CD4-positive, alpha-beta T cell treated with Interleukin-21 for 1 hour (primary cell): ENCODE data around the gene SLIT1.

Experiments
- DNase-seq: peaks from one replicate; pipeline ENCODE4 v3.0.0-alpha.2; 2020

The SLIT1 gene

GRCh38 chr10:97060441-97061084 lies 125.2 kb downstream of the SLIT1 start:
- DNase-seq, result no peak

DNA sequence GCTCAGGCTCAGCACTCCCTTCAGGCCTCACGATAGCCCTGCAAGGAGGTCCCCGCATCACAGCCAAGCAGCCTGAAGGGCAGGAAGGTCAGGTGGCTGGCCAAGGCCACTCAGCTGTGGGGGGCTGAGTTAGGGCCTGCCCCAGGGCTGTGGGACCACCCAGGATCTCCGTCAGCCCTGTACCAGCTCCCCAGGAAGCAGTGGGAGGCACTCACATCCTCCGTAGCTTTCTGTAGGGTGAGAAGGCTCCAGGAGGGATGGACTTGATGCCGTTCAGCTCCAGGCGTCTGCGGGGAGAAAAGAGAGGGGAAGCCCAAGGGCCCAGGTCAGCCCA lies 125.9 kb downstream of the SLIT1 start:
- DNase-seq, result no peak

DNA sequence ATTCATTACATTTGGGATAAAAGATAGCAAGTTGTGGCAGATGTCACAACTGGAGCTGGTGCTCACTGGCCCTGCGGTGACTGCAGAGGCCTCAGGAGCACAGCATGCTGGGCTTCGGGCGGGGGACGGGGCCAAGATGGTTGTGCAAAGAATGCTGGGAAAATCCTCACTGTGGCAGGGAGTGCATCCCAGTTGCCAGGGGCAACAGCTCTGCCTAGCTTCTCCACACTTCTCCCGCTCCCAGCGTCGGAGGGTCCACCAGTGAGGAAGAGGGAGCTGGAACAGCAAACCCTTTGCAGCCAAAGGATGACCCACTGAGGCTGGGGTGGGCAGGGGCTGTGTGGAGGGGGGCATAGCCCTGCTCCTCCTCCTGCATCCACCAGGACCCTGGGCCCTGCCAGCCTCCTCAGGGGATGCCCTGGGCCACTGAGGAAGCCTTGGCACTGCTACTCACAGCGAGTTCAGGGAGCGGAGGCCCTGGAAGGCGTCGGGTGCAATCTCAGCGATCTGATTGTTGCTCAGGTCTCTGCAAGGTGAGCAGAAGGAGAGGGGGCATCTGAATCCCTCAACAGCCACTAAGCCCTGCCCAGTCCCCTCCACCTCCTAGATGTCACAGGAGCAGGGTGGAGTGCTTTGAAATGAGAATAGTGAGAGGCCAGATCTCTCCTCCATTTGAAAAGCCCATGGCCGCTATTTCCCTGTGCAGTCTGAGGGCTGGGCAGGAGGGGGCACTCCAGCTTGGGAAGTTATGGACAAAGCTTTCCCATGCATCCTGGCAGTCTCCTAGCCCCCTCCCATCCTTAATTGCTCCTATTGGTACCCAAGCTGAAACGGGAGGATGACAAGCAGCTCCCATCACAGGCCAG lies 126.5 kb downstream of the SLIT1 start:
- DNase-seq, result no peak

DNA sequence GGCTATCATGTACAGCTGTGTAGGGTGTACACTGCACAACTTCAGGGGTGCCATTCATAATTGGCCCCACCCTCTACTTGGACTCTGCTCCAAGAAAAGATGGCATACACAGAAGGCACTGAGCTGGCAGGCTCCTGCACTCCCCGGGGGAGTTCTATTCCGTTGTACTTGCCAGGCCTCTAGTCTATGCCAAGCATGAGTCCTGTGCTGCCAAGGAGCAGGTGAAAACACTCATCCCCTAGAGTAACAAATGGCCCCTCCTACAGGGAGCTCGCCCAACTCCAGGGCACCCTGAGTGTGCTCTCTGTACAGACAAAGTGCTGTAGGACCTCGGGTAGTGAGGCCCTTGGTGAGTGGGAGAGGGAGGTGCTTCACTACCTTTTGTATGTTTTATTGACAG lies 127.2 kb downstream of the SLIT1 start:
- no peak for DNase-seq

- DNase-seq, result no peak
Measured at GRCh38 chr10:97057491-97058235, 128.1 kb downstream of the SLIT1 start.

DNA sequence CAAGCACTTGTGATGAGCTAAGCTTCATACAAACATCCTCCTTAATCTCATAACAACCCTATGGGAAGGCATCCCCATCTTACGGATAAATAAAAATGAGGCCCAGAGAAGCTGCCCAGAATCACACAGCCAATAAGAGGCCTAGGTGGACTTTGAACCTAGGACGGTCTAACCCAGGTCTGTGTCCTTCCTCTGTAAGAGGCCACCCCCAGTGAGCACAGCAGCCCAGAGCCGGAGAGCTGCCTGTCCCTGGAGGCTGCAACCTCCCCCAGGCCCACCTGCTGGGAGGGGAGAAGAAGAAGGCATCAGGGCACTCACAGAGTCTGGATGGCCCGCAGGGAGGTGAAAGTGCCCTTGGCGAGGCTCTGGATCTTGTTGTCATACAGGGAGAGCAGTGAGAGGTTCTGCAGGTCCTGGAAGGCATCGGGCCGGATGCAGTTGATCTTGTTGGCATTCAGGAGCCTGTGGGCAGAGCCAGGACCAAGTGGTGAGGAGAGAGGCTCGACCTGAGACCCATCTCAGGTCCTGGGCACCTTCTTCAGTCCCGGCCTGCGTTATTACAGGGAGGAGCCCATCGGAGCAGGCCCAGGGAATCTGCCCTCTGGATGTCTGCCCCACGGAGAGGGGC lies 129.6 kb downstream of the SLIT1 start:
- no peak for DNase-seq

DNA sequence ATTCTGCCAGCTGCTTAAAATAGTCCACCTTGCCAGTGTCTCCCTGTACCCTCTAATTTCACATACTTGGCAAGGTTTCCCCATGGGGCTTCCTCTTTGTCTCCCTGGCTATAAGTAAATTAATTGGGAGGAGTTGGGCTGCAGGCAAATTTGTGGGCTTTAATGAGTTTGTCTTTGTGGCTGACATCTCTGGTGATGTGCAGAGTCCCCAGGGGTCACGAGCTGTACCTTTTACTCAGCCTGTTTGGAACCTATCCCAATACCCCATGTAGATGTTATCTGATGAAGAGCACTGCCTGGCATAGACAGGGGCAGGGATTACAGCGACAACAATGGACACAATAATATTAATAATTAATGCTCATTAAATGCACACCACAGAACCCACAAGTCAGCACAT lies 132.5 kb downstream of the SLIT1 start:
- DNase-seq, result no peak

- DNase-seq, result no peak
Measured at GRCh38 chr10:97050956-97051496, 134.7 kb downstream of the SLIT1 start.

GRCh38 chr10:97050205-97050745 lies 135.5 kb downstream of the SLIT1 start:
- no peak for DNase-seq

DNA sequence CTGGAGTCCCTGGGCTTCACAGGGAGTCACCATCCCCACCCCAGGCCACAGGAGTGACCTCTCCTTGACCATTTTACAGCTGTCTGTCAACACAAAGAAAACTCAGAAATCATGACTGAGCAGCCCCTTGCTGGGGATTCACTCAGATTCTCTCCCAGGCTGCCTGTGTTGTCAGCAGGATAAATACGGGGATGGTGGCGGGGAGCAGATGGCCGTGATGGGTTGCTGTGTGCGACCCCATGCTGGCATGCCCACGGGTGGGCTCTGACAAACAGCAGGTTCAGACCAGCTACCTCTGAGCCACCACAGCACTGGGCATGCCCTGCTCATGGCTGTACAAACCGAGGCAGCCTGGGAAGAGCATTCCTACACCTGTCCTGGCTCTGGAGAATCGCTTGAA lies 136.1 kb downstream of the SLIT1 start:
- no peak for DNase-seq

- no peak for DNase-seq
Measured at GRCh38 chr10:97048649-97049427, 136.9 kb downstream of the SLIT1 start.

DNA sequence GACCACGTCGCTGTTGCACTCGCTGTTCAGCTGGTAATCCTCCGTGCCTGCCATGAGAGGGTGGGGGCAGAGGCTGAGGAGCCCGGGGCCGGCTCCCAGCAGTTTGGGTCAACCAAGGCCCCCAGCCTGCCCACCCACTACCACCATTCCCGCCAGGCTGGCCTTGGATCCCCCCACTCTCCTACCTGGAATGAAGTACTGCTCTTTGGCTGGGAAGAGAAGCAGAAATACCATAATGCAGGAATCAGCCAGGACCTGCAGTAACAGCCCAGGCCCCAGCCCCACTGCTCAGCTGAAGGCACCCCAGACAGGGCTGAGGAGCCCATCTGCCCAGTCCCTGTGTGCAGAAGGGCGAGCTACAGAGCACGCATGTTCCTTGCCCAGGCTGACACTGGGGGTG lies 138.0 kb downstream of the SLIT1 start:
- no peak for DNase-seq

GRCh38 chr10:97047083-97047736 lies 138.5 kb downstream of the SLIT1 start:
- DNase-seq, result no peak

DNA sequence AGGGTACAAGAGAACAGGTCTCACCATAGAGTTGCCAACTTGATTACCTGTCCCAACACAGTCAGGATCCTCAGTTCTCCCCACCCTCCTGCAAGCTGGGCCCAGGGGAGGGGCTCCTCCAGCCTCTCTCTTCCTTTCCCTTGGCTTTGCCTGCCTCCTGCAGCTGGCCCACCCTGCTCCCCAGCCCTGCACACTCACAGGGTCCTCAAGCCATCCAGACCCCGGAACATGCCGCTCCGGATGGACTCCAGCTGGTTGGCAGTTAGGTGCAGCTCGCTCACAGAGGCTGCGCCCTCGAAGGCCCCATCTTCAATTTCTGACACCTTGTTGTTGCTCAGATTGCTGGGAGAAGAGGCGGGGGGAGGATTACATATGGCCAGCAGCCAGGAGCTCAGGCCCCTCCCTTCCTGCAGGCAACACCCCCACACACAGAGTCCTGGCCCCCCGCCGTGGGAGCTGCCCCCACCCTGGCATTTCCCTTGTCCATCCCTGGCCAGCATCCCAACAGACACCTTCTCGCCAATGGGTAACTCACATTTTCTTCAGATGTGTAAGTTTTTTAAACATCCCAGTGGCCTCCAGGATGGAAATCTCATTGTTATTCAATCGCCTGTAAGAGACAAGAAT lies 139.2 kb downstream of the SLIT1 start:
- no peak for DNase-seq

DNA sequence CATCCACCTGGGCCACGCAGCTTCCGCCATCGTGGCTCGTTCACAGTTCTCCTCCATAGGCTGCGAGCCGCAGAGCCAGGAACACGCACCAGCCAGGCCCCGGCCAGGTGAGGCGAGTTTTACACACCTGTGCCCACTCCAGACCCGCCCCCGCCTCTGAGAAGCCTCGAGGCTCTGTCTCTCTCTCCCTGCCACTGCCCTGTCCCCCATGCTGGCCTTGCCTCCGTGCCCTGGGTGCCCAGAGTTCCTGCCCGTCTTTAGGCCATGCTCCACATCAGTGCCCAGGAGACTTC lies 142.2 kb downstream of the SLIT1 start:
- DNase-seq, result no peak

GRCh38 chr10:97042716-97043562 lies 142.8 kb downstream of the SLIT1 start:
- no peak for DNase-seq

GRCh38 chr10:97042081-97042480 lies 143.7 kb downstream of the SLIT1 start:
- DNase-seq, result no peak

DNA sequence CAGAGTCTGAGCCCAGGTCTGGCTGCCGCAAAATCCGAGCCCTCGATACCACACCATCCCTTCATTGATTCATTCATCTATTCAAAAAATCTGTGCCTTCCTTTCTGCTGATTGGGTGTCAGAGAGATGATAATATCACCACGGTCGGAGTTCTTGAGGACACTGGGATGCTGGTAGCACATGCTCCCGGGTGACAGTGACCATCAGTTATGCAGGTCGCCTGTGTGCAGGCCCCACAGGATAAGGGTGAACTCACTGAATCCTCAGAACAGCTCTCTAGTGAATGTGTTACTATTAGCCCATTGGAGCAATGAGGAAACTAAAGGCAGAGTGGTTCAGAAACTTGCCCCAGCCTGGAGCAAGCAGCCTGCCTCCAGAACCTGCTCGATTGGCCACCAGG lies 145.1 kb downstream of the SLIT1 start:
- no peak for DNase-seq

DNA sequence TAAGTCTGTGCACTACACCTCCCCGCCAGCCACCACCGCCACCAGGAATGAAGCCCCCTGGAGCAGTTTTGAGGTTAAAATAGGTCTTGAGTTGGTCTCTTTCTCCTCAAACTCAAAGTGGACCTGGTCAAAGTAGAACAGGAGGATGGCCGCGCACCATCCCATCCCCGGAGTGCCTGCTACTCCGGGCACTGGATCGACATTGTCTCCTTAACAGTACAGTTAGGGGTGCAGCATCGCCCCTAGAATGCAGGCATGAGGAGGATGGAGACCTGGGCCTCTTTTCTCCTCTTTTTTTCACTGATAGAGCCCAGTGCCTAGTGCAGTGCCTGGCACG lies 145.5 kb downstream of the SLIT1 start:
- DNase-seq, result no peak

DNA sequence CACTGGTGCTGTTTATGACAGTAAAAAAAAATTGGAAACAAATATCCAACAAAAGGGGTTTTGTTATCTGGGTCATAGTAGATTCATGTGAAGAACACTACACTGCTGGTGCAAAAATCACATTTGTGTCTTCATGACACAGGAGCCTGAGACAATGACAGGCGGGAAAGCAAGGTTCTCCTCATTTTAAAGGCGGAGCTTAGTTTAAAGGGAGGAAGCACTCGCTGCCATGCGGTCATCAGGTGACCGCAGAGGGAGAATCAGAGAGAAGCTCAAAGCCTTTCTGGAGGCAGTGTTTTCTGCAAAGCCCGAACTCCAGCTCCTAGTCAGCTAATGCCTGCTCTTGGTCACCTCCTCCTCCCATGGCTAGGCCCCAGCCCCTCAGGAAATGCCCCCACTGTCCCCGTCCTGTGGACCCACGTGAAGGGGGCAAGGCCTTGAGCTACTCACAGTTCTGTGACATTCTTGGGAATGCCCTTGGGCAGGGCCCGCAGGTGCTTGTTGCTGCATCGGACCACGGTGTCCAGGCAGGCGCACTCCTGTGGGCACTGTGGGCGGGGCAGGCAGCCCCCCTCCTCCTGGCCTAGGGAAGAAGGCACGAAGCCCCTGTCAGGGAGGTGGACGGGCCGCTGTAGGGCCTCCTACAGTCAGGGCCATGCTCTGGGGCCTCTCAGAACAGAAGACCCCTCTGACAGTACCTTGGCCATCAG lies 146.1 kb downstream of the SLIT1 start:
- no peak for DNase-seq
